ENCODE measurements around the gene ANKRD55.
"Not testable (repeated sequence)": the region's sequence is repeated elsewhere in the genome, so short reads cannot be mapped to it uniquely, and the experiment has no call there.

ANKRD55 gene

GRCh38 chr5:56206126-56206910 is 26.8 kb downstream of the ANKRD55 start:
- POLR2A ChIA-PET, result interaction anchor here (0.6 kb wide), 1 partner anchor 109 kb away, joined by 3 read pairs; no protein-coding TSS in a partner anchor
- DNase-seq (ENCODE audit: low read depth, low spot score), result peak; percentile 37
- no peak overlapping the region for H3K4me3 ChIP-seq (ENCODE audit: low read depth, low read length)
- TF ChIP-seq CTCF (IDR thresholded peaks at IDR 0.05; ENCODE audit: insufficient read depth, low read length, missing control alignments), result no peak
- CTCF ChIA-PET, result interaction anchor here (1.3 to 3.0 kb wide), 2 partner anchors 10 to 271 kb away, joined by 3 to 12 read pairs; no protein-coding TSS in a partner anchor

GRCh38 chr5:56203936-56204335 is 29.2 kb downstream of the ANKRD55 start:
- DNase-seq (ENCODE audit: low read depth, low spot score); H3K4me3 ChIP-seq (ENCODE audit: low read depth, low read length); POLR2A ChIA-PET; CTCF ChIA-PET: not testable (repeated sequence)

GRCh38 chr5:56202483-56202882 is 30.6 kb downstream of the ANKRD55 start:
- CTCF ChIA-PET, result interaction anchor here (1.0 to 4.6 kb wide), 8 partner anchors 9 to 282 kb away, joined by 3 to 121 read pairs (median 4); no protein-coding TSS in a partner anchor
- no peak for TF ChIP-seq CTCF (IDR thresholded peaks at IDR 0.05; ENCODE audit: insufficient read depth, low read length, missing control alignments)
- POLR2A ChIA-PET, result no interaction called here
- DNase-seq (ENCODE audit: low read depth, low spot score), result no peak
- H3K4me3 ChIP-seq (ENCODE audit: low read depth, low read length), result no peak overlapping the region

GRCh38 chr5:56201762-56202261 is 31.3 kb downstream of the ANKRD55 start:
- H3K4me3 ChIP-seq (ENCODE audit: low read depth, low read length); DNase-seq (ENCODE audit: low read depth, low spot score); POLR2A ChIA-PET: not testable (repeated sequence)
- CTCF ChIA-PET, result interaction anchor here (0.8 to 4.6 kb wide), 30 partner anchors 9 to 936 kb away, joined by 3 to 121 read pairs (median 4); no protein-coding TSS in a partner anchor

- ChIA-PET CTCF (interaction anchor here (0.6 to 4.6 kb wide), 44 partner anchors 10 to 937 kb away, joined by 3 to 121 read pairs (median 4); no protein-coding TSS in a partner anchor), POLR2A (no interaction called here)
- TF ChIP-seq CTCF (IDR thresholded peaks at IDR 0.05; ENCODE audit: insufficient read depth, low read length, missing control alignments), result peak; percentile 74
- no peak overlapping the region for H3K4me3 ChIP-seq (ENCODE audit: low read depth, low read length)
- no peak for DNase-seq (ENCODE audit: low read depth, low spot score)
These were observed 32.0 kb downstream of the ANKRD55 start for GRCh38 chr5:56200971-56201666.

- ChIA-PET CTCF (interaction anchor here (0.9 kb wide), 1 partner anchor 259 kb away, joined by 3 read pairs; no protein-coding TSS in a partner anchor), POLR2A (no interaction called here)
- no peak for DNase-seq (ENCODE audit: low read depth, low spot score)
- no peak for TF ChIP-seq CTCF (IDR thresholded peaks at IDR 0.05; ENCODE audit: insufficient read depth, low read length, missing control alignments)
- H3K4me3 ChIP-seq (ENCODE audit: low read depth, low read length), result no peak overlapping the region
These were observed 38.1 kb downstream of the ANKRD55 start for GRCh38 chr5:56195016-56195415.

- no peak for DNase-seq (ENCODE audit: low read depth, low spot score)
- H3K4me3 ChIP-seq (ENCODE audit: low read depth, low read length), result no peak overlapping the region
- POLR2A ChIA-PET, result no interaction called here
- TF ChIP-seq CTCF (IDR thresholded peaks at IDR 0.05; ENCODE audit: insufficient read depth, low read length, missing control alignments), result no peak
- CTCF ChIA-PET, result interaction anchor here (1.2 to 1.5 kb wide), 2 partner anchors 8 to 257 kb away, joined by 3 to 4 read pairs; no protein-coding TSS in a partner anchor
These were observed 40.9 kb downstream of the ANKRD55 start for GRCh38 chr5:56192246-56192645.

Data from AG04449 (cell line).